ENCODE measurements around the gene INO80.
"Not testable (repeated sequence)": the region's sequence is repeated elsewhere in the genome, so short reads cannot be mapped to it uniquely, and the experiment has no call there.

The INO80 gene

GRCh38 chr15:40963201-40963600 is 152.9 kb downstream of the INO80 start:
- Histone ChIP-seq H3K27ac (no peak overlapping the region), H3K4me1 (ENCODE audit: control insufficient read depth in 1 of 2, insufficient read depth in 1 of 2, low read depth in 1 of 2, low read length in 1 of 2) (no peaks in the 10 kb centered on the region), H3K27me3 (no peaks in the 10 kb centered on the region), H3K9me3 (no peaks in the 10 kb centered on the region), H3K36me3 (no peaks in the 10 kb centered on the region), H3K4me3 (ENCODE audit: low read depth in 1 of 2, low read length in 1 of 2) (no peak overlapping the region)
- TF ChIP-seq CTCF (IDR thresholded peaks at IDR 0.05): no peak

- H3K9me3 ChIP-seq; H3K4me1 ChIP-seq (ENCODE audit: control insufficient read depth in 1 of 2, insufficient read depth in 1 of 2, low read depth in 1 of 2, low read length in 1 of 2); H3K4me3 ChIP-seq (ENCODE audit: low read depth in 1 of 2, low read length in 1 of 2); H3K27me3 ChIP-seq; H3K36me3 ChIP-seq; H3K27ac ChIP-seq: not testable (repeated sequence)
Measured at GRCh38 chr15:40962317-40962716, 153.8 kb downstream of the INO80 start.

- not testable (repeated sequence) for H3K4me3 ChIP-seq (ENCODE audit: low read depth in 1 of 2, low read length in 1 of 2); H3K36me3 ChIP-seq; H3K27ac ChIP-seq
Measured at GRCh38 chr15:40961740-40962139, 154.3 kb downstream of the INO80 start.

GRCh38 chr15:40960925-40961324 is 155.2 kb downstream of the INO80 start:
- H3K36me3 ChIP-seq: no peaks in the 10 kb centered on the region
- no peak overlapping the region for H3K27ac ChIP-seq
- no peaks in the 10 kb centered on the region for H3K9me3 ChIP-seq
- TF ChIP-seq CTCF (IDR thresholded peaks at IDR 0.05): no peak
- H3K4me3 ChIP-seq (ENCODE audit: low read depth in 1 of 2, low read length in 1 of 2): no peak overlapping the region
- H3K27me3 ChIP-seq: no peaks in the 10 kb centered on the region
- no peaks in the 10 kb centered on the region for H3K4me1 ChIP-seq (ENCODE audit: control insufficient read depth in 1 of 2, insufficient read depth in 1 of 2, low read depth in 1 of 2, low read length in 1 of 2)

More at GRCh38 chr15:40961740-40962139, 154.3 kb downstream of the INO80 start:
- not testable (repeated sequence) for H3K27me3 ChIP-seq; H3K9me3 ChIP-seq; H3K4me1 ChIP-seq (ENCODE audit: control insufficient read depth in 1 of 2, insufficient read depth in 1 of 2, low read depth in 1 of 2, low read length in 1 of 2)

- no peak overlapping the region for H3K27ac ChIP-seq
- TF ChIP-seq CTCF (IDR thresholded peaks at IDR 0.05): no peak
- H3K27me3 ChIP-seq: no peaks in the 10 kb centered on the region
- no peak overlapping the region for H3K4me3 ChIP-seq (ENCODE audit: low read depth in 1 of 2, low read length in 1 of 2)
- no peaks in the 10 kb centered on the region for H3K36me3 ChIP-seq
- H3K4me1 ChIP-seq (ENCODE audit: control insufficient read depth in 1 of 2, insufficient read depth in 1 of 2, low read depth in 1 of 2, low read length in 1 of 2): no peaks in the 10 kb centered on the region
- H3K9me3 ChIP-seq: no peaks in the 10 kb centered on the region
Measured at GRCh38 chr15:40960151-40960885, 155.8 kb downstream of the INO80 start.

- Histone ChIP-seq H3K27me3 (no peaks in the 10 kb centered on the region), H3K4me3 (ENCODE audit: low read depth in 1 of 2, low read length in 1 of 2) (no peak overlapping the region)
Measured at GRCh38 chr15:40959331-40960141, 156.5 kb downstream of the INO80 start.

More at GRCh38 chr15:40959331-40960141, 156.5 kb downstream of the INO80 start:
- H3K36me3 ChIP-seq: no peaks in the 10 kb centered on the region
- no peak for TF ChIP-seq CTCF (IDR thresholded peaks at IDR 0.05)
- no peaks in the 10 kb centered on the region for H3K4me1 ChIP-seq (ENCODE audit: control insufficient read depth in 1 of 2, insufficient read depth in 1 of 2, low read depth in 1 of 2, low read length in 1 of 2)
- H3K9me3 ChIP-seq: no peaks in the 10 kb centered on the region
- no peak overlapping the region for H3K27ac ChIP-seq
